Rectal smooth muscle tissue (tissue), 1 donor: ENCODE results near the gene FADS2.

ENCODE experiments used
- H3K27ac ChIP-seq: one replicate; pipeline ENCODE4 v1.7.0; 2013; ENCODE audit warnings: low read depth, low read length, inconsistent platforms
- H3K27me3 ChIP-seq: one replicate; pipeline ENCODE4 v1.7.0; 2013; ENCODE audit warnings: low read length; ENCODE audit not compliant: control insufficient read depth, insufficient read depth
- H3K36me3 ChIP-seq: one replicate; pipeline ENCODE4 v1.7.0; 2013; ENCODE audit warnings: low read length; ENCODE audit not compliant: control insufficient read depth, insufficient read depth
- H3K4me1 ChIP-seq: one replicate; pipeline ENCODE4 v1.7.0; 2013; ENCODE audit warnings: low read length; ENCODE audit not compliant: control insufficient read depth, insufficient read depth
- H3K4me3 ChIP-seq: one replicate; pipeline ENCODE4 v1.7.0; 2013; ENCODE audit warnings: low read length
- H3K9ac ChIP-seq: one replicate; pipeline ENCODE4 v1.7.0; 2013; ENCODE audit warnings: low read length

FADS2 gene

GRCh38 chr11:61827571-61828378 is at the start of gene FADS2:
Gene FADS2, plus strand, starts transcription at chr11:61828300. Its CDS starts 91 bp downstream, at chr11:61828391.
- H3K4me1 ChIP-seq: peaks cover 15% of the 10 kb centered on the region
- no peaks in the 10 kb centered on the region for H3K36me3 ChIP-seq
- peak within 1 kb of the TSS; percentile 34 for H3K9ac ChIP-seq
- H3K4me3 ChIP-seq: peak within 1 kb of the TSS; percentile 78
- no peaks in the 10 kb centered on the region for H3K27me3 ChIP-seq
- peak within 1 kb of the TSS; percentile 77 for H3K27ac ChIP-seq

GRCh38 chr11:61778357-61778886 is 49.7 kb upstream of the FADS2 start:
- H3K4me1 ChIP-seq: no peaks in the 10 kb centered on the region
- no peak overlapping the region for H3K27ac ChIP-seq
- peaks cover 3% of the 10 kb centered on the region for H3K27me3 ChIP-seq
- H3K9ac ChIP-seq: no peak overlapping the region
- no peaks in the 10 kb centered on the region for H3K36me3 ChIP-seq
- H3K4me3 ChIP-seq: no peak overlapping the region

GRCh38 chr11:61778920-61779650 is 49.0 kb upstream of the FADS2 start:
- Histone ChIP-seq H3K36me3 (no peaks in the 10 kb centered on the region), H3K4me3 (no peak overlapping the region)

GRCh38 chr11:61779666-61780525 is 48.2 kb upstream of the FADS2 start:
- no peaks in the 10 kb centered on the region for H3K4me1 ChIP-seq
- peaks cover 3% of the 10 kb centered on the region for H3K27me3 ChIP-seq
- H3K27ac ChIP-seq: no peak overlapping the region
- H3K36me3 ChIP-seq: no peaks in the 10 kb centered on the region
- no peak overlapping the region for H3K9ac ChIP-seq
- no peak overlapping the region for H3K4me3 ChIP-seq

More at GRCh38 chr11:61778920-61779650, 49.0 kb upstream of the FADS2 start:
- Histone ChIP-seq H3K27me3 (peaks cover 3% of the 10 kb centered on the region), H3K4me1 (no peaks in the 10 kb centered on the region), H3K27ac (no peak overlapping the region), H3K9ac (no peak overlapping the region)

- H3K9ac ChIP-seq: no peak overlapping the region
- no peaks in the 10 kb centered on the region for H3K36me3 ChIP-seq
These were observed 47.4 kb upstream of the FADS2 start for GRCh38 chr11:61780581-61781162.

GRCh38 chr11:61781585-61781984 is 46.5 kb upstream of the FADS2 start:
- Histone ChIP-seq H3K27me3 (peaks cover 3% of the 10 kb centered on the region), H3K4me3 (no peak overlapping the region), H3K9ac (no peak overlapping the region), H3K36me3 (peaks cover 3% of the 10 kb centered on the region), H3K4me1 (no peaks in the 10 kb centered on the region), H3K27ac (no peak overlapping the region)

More at GRCh38 chr11:61780581-61781162, 47.4 kb upstream of the FADS2 start:
- peaks cover 3% of the 10 kb centered on the region for H3K27me3 ChIP-seq
- H3K4me1 ChIP-seq: no peaks in the 10 kb centered on the region
- no peak overlapping the region for H3K27ac ChIP-seq
- H3K4me3 ChIP-seq: no peak overlapping the region

- Histone ChIP-seq H3K4me1 (no peaks in the 10 kb centered on the region), H3K4me3 (no peak overlapping the region), H3K36me3 (peaks cover 9% of the 10 kb centered on the region), H3K27ac (no peak overlapping the region), H3K9ac (no peak overlapping the region), H3K27me3 (peaks cover 3% of the 10 kb centered on the region)
These were observed 45.8 kb upstream of the FADS2 start for GRCh38 chr11:61782299-61782698.

GRCh38 chr11:61782841-61783240 is 45.3 kb upstream of the FADS2 start:
- peaks cover 3% of the 10 kb centered on the region for H3K27me3 ChIP-seq
- no peak overlapping the region for H3K4me3 ChIP-seq
- H3K27ac ChIP-seq: no peak overlapping the region
- H3K4me1 ChIP-seq: no peaks in the 10 kb centered on the region
- H3K9ac ChIP-seq: no peak overlapping the region
- H3K36me3 ChIP-seq: peaks cover 14% of the 10 kb centered on the region

GRCh38 chr11:61783717-61784505 is 44.2 kb upstream of the FADS2 start:
- H3K27me3 ChIP-seq: no peaks in the 10 kb centered on the region
- peaks cover 21% of the 10 kb centered on the region for H3K36me3 ChIP-seq
- H3K4me1 ChIP-seq: no peaks in the 10 kb centered on the region
- H3K27ac ChIP-seq: no peak overlapping the region
- H3K9ac ChIP-seq: no peak overlapping the region
- no peak overlapping the region for H3K4me3 ChIP-seq

- H3K9ac ChIP-seq: no peak overlapping the region
- no peaks in the 10 kb centered on the region for H3K27me3 ChIP-seq
- H3K4me1 ChIP-seq: no peaks in the 10 kb centered on the region
- no peak overlapping the region for H3K4me3 ChIP-seq
- H3K27ac ChIP-seq: no peak overlapping the region
- peaks cover 25% of the 10 kb centered on the region for H3K36me3 ChIP-seq
These were observed 43.6 kb upstream of the FADS2 start for GRCh38 chr11:61784506-61784805.

- H3K27me3 ChIP-seq: no peaks in the 10 kb centered on the region
- no peak overlapping the region for H3K4me3 ChIP-seq
- H3K9ac ChIP-seq: no peak overlapping the region
- H3K27ac ChIP-seq: no peak overlapping the region
- peaks cover 33% of the 10 kb centered on the region for H3K36me3 ChIP-seq
- no peaks in the 10 kb centered on the region for H3K4me1 ChIP-seq
These were observed 42.2 kb upstream of the FADS2 start for GRCh38 chr11:61785837-61786402.
